Right atrium auricular region (tissue), 2 donors: ENCODE results near the gene TMEM131L. TPM values are rescaled to one million over a fixed set of nuclear protein-coding genes. Genes with fewer than 3 reads are reported as not detected.

ENCODE experiments used
- DNase-seq: peaks from one replicate; pipeline ENCODE4 v3.0.0-alpha.2; 2019; ENCODE audit warnings: low spot score
- H3K27ac ChIP-seq, 2 donors: fragments of 200-600 bp; sonication (generic); 1 replicate in 1 of 2; 2 replicates in 1 of 2; pipeline ENCODE4 v1.5.1; 2016 to 2019
- H3K27me3 ChIP-seq, 2 donors: fragments of 200-600 bp; sonication (generic); one replicate each; pipeline versions ENCODE4 v1.5.1 to v1.6.0; 2017 to 2019
- H3K36me3 ChIP-seq: fragments of 200-600 bp; sonication (generic); one replicate; pipeline ENCODE4 v1.5.1; 2016
- H3K4me1 ChIP-seq, 2 donors: fragments of 200-600 bp; sonication (generic); one replicate each; pipeline versions ENCODE4 v1.5.1 to v1.6.0; 2017 to 2019
- H3K4me3 ChIP-seq, 2 donors: fragments of 200-600 bp; sonication (generic); 1 replicate in 1 of 2; 2 replicates in 1 of 2; pipeline ENCODE4 v1.5.1; 2017 to 2019; ENCODE audit warnings: mild to moderate bottlenecking in 1 of 2, moderate library complexity in 1 of 2
- H3K9me3 ChIP-seq, 2 donors: fragments of 200-600 bp; sonication (generic); one replicate each; pipeline ENCODE4 v1.5.1; 2019
- CTCF ChIP-seq, 2 donors: fragments of 200-600 bp; sonication (generic); IDR thresholded peaks; one replicate each; pipeline ENCODE4 v1.5.1; 2019; ENCODE audit warnings: antibody characterized with exemption in 2 of 2
- total RNA-seq, 2 donors: library from RNA; depleted of rRNA; stranded (reverse); fragments of >200 nt; gene quantifications; one replicate each; pipeline ENCODE4 v1.1.0, GENCODE V29; 2016

TMEM131L gene
- total RNA-seq, 2 donors from 2014 or later, result 10.9 to 15.4 TPM

- TF ChIP-seq CTCF (IDR thresholded peaks at IDR 0.05), result no peak
- no peaks in the 10 kb centered on the region for H3K27me3 ChIP-seq
- DNase-seq, result no peak
- H3K4me1 ChIP-seq, result peaks cover 0 to 49% of the 10 kb centered on the region in 2 donors
- no peak overlapping the region for H3K4me3 ChIP-seq
- H3K27ac ChIP-seq, result no peak overlapping the region
- H3K36me3 ChIP-seq, result no peaks in the 10 kb centered on the region
- H3K9me3 ChIP-seq, result no peaks in the 10 kb centered on the region
Observed at GRCh38 chr4:153531976-153532626, 65.9 kb downstream of the TMEM131L start.

GRCh38 chr4:153532636-153533035, 66.5 kb downstream of the TMEM131L start:
- TF ChIP-seq CTCF (IDR thresholded peaks at IDR 0.05), result no peak
- Histone ChIP-seq H3K36me3 (no peaks in the 10 kb centered on the region), H3K4me1 (peaks cover 0 to 53% of the 10 kb centered on the region in 2 donors), H3K27me3 (no peaks in the 10 kb centered on the region), H3K27ac (no peak overlapping the region), H3K9me3 (no peaks in the 10 kb centered on the region), H3K4me3 (no peak overlapping the region)
- DNase-seq, result no peak

GRCh38 chr4:153533387-153533786, 67.2 kb downstream of the TMEM131L start:
- no peak for DNase-seq
- TF ChIP-seq CTCF (IDR thresholded peaks at IDR 0.05), result no peak
- Histone ChIP-seq H3K9me3 (no peaks in the 10 kb centered on the region), H3K27ac (no peak overlapping the region), H3K4me3 (no peak overlapping the region), H3K27me3 (no peaks in the 10 kb centered on the region), H3K4me1 (peaks cover 0 to 60% of the 10 kb centered on the region in 2 donors), H3K36me3 (no peaks in the 10 kb centered on the region)

- Histone ChIP-seq H3K4me3 (no peak overlapping the region), H3K4me1 (peaks cover 0 to 64% of the 10 kb centered on the region in 2 donors), H3K27ac (no peak overlapping the region), H3K9me3 (no peaks in the 10 kb centered on the region), H3K27me3 (no peaks in the 10 kb centered on the region), H3K36me3 (no peaks in the 10 kb centered on the region)
- TF ChIP-seq CTCF (IDR thresholded peaks at IDR 0.05), result no peak
- no peak for DNase-seq
Observed at GRCh38 chr4:153534792-153535629, 68.9 kb downstream of the TMEM131L start.

GRCh38 chr4:153535772-153536513, 69.8 kb downstream of the TMEM131L start:
- Histone ChIP-seq H3K36me3 (no peaks in the 10 kb centered on the region), H3K4me3 (no peak overlapping the region), H3K27me3 (no peaks in the 10 kb centered on the region), H3K27ac (no peak overlapping the region), H3K4me1 (peaks cover 0 to 64% of the 10 kb centered on the region in 2 donors), H3K9me3 (no peaks in the 10 kb centered on the region)
- no peak for DNase-seq
- TF ChIP-seq CTCF (IDR thresholded peaks at IDR 0.05), result no peak
